ENCODE measurements around the gene CACNA1G.

The CACNA1G gene

GRCh38 chr17:50637829-50638605 lies 77.5 kb downstream of the CACNA1G start:
- peak overlapping the region; percentile 86 for H3K27ac ChIP-seq

GRCh38 chr17:50638606-50638965 lies 78.1 kb downstream of the CACNA1G start:
- TF ChIP-seq CTCF (conservative IDR thresholded peaks at IDR 0.05), result no peak
- peak overlapping the region; percentile 86 for H3K27ac ChIP-seq

More at GRCh38 chr17:50637829-50638605, 77.5 kb downstream of the CACNA1G start:
- no peak for TF ChIP-seq CTCF (conservative IDR thresholded peaks at IDR 0.05)

DNA sequence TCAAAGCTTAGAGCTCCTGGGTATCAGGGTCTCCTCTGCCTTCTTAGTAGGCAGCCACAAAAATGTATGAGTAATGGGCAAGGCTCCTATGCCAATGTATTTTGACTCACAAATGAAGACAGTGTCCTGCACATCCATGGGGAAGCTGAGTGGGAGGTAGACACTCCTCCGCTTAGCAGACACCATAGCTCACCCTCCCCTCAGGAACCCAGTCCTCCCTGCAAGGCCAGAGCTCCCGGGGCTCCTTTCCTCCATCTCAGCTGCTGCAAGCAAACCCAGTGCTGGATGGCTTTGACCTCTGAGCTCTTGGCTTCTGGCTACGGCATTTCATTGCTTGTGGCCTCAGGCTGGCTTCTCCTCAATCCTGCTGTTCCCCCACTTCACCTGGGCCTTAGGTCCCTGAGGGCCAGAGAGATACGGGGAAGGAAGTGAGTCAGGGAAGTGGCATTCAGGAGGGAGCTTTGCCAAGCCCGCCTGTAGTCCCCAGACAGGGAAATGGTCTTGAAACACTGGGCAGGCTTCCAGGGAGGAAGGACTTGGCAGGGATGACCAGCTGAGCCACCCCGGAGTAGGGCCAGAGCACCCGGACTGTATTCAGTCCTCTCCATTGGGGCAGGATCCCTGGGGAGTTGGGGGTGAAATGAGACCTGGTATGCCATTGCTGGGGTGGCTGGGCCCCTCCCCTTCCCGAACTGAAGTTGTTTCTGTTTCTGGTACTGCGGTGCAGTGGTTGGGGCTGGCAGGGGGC lies 78.6 kb downstream of the CACNA1G start:
- peak overlapping the region; percentile 86 for H3K27ac ChIP-seq
- no peak for TF ChIP-seq CTCF (conservative IDR thresholded peaks at IDR 0.05)

DNA sequence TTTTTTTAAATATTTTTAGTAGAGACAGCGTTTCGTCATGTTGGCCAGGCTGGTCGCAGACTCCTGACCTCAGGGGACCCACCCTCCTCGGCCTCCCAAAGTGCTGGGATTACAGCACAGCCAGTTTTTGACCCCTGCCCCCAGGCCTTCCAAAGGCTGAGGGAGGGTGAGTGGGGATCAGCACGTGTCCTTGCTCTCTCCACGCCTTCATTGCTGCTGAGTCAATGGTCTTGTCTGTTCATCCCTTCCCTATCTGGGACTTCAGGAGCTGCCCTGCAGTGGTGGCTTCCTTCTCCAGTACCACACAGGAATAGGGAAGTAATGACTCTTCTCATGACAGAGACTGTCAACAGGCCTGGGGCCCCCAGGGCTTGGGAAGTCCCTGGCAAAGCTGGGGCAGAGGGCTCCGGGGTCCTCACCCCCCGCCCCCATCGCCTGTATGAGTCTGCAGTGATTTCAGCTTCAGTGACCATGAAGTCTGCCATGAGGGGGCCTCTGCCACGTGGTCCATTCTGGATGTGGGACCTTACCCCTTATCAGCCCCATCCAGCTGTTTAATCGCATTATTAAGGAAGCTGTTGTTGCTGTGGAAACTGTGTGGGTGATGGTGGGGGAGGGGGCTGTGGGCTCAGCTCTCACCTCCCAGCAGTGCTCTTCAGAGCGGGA lies 80.3 kb downstream of the CACNA1G start:
- peak overlapping the region; percentile 86 for H3K27ac ChIP-seq

GRCh38 chr17:50641357-50641756 lies 80.8 kb downstream of the CACNA1G start:
- TF ChIP-seq CTCF (conservative IDR thresholded peaks at IDR 0.05), result no peak
- peak overlapping the region; percentile 86; the same call in 1 of the 2 replicates for H3K27ac ChIP-seq

More for the DNA sequence above, 80.3 kb downstream of the CACNA1G start:
- TF ChIP-seq CTCF (conservative IDR thresholded peaks at IDR 0.05), result no peak

GRCh38 chr17:50642071-50642721 lies 81.7 kb downstream of the CACNA1G start:
- H3K27ac ChIP-seq, result peak overlapping the region; percentile 86; the same call in 1 of the 2 replicates
- TF ChIP-seq CTCF (conservative IDR thresholded peaks at IDR 0.05), result no peak

Data from VCaP (cell line).